Adrenal gland (tissue), 12 donors: ENCODE measurements around the gene HSF4. TPM values are rescaled to one million over a fixed set of nuclear protein-coding genes. Genes with fewer than 3 reads are reported as not detected.

Experiments used
- DNase-seq, 7 donors: peaks; one replicate each; pipeline ENCODE4 v3.0.0-alpha.2; 2019 to 2020
- H3K27ac ChIP-seq, 5 donors: fragments of 200-600 bp; sonication (generic) in 4 of 5; 1 replicate in 3 of 5; 2 replicates in 2 of 5; pipeline versions ENCODE4 v1.5.1 to v1.8.0; 2016 to 2020; ENCODE audit warnings: mild to moderate bottlenecking in 1 of 5
- H3K27me3 ChIP-seq: fragments of 200-600 bp; 2 replicates; pipeline ENCODE4 v1.8.0; 2021
- H3K36me3 ChIP-seq, 2 donors: fragments of 200-600 bp; replicated peaks in 1 of 2; 1 replicate in 1 of 2; 2 replicates in 1 of 2; pipeline versions ENCODE4 v1.5.1 to v1.8.0; 2018 to 2022
- H3K4me1 ChIP-seq, 2 donors: fragments of 200-600 bp; replicated peaks in 1 of 2; 1 replicate in 1 of 2; 2 replicates in 1 of 2; pipeline versions ENCODE4 v1.5.1 to v1.8.0; 2018 to 2021
- H3K4me3 ChIP-seq, 4 donors: fragments of 200-600 bp; sonication (generic) in 3 of 4; one replicate each; pipeline ENCODE4 v1.5.1; 2016 to 2018
- H3K9me3 ChIP-seq, 3 donors: fragments of 200-600 bp; sonication (generic) in 1 of 3; replicated peaks in 1 of 3; 1 replicate in 2 of 3; 2 replicates in 1 of 3; pipeline versions ENCODE4 v1.5.1 to v1.8.0; 2016 to 2021
- POLR2A ChIP-seq, 2 donors: fragments of 450-650 bp; IDR thresholded peaks; one replicate each; pipeline ENCODE4 v1.6.1; 2017; ENCODE audit warnings: antibody characterized with exemption in 2 of 2, mild to moderate bottlenecking in 2 of 2, moderate library complexity in 1 of 2
- WGBS, 4 donors: extraction: QIAGEN DNeasy Blood & Tissue Kit in 2 of 4; methylation state at CpG; one replicate each; pipeline versions ENCODE4 v1.1.5 to v1.1.7; 2013 to 2017; 5-methylcytosine and 5-hydroxymethylcytosine counted together
- intact Hi-C, 2 donors: fragments of 100-400 bp; cut with DNase I; formaldehyde crosslinking; loops; one replicate each; pipeline versions ENCODE4 v1.14.1 to v1.15.0; 2022 to 2023
- polyA plus RNA-seq, 3 donors: library from polyadenylated mRNA; stranded (reverse); fragments of 200-250 nt in 2 of 3; fragments of 350-450 nt in 1 of 3; fragmentation: Illumina TruSeq in 1 of 3; extraction: RNeasy Lipid Tissue Mini Kit (QIAGEN cat#74804) in 1 of 3; gene quantifications; one replicate each; pipeline ENCODE4 v1.2.3, GENCODE V29; 2013 to 2014
- total RNA-seq, 9 donors: library from RNA; depleted of rRNA in 4 of 9; stranded (reverse); fragments of >200 nt in 4 of 9; fragments of 120-200 nt in 1 of 9; fragmentation: NEBNext Ultra II Directional in 1 of 9; extraction: Animal tissue kit (Norgen Biotek cat#: 25700) in 1 of 9; gene quantifications; one replicate each; pipeline versions ENCODE4 v1.1.0 to v1.2.4, GENCODE V29; 2013 to 2023
- TF ChIP-seq, protein P1 (sequence below), 6 experiments: fragments of 450-650 bp in 4 of 6; fragments of 200-600 bp in 2 of 6; sonication (generic) in 1 of 6; IDR thresholded peaks; 1 replicate in 5 of 6; 2 replicates in 1 of 6; pipeline versions ENCODE4 v1.5.1 to v1.8.0; 2016 to 2021; ENCODE audit warnings: antibody characterized with exemption in 6 of 6, mild to moderate bottlenecking in 2 of 6, moderate library complexity in 1 of 6
- donor health status: healthy with polysubstance abuse.
- donor health status: Bipolar disorder and iron deficiency.
- donor health status: DM: yes; HTN: yes; CAD: no.
- donor health status: DM: no; HTN: no; CAD: no.
- donor health status: DM: no; HTN: no; CAD: no.
- donor health status: DM: yes; HTN: yes; CAD: no.

HSF4 gene
- total and polyA plus RNA-seq, 12 donors = 5.9 to 700 (median 49.4) TPM

GRCh38 chr16:67191411-67191994 is 27.0 kb downstream of the HSF4 start:
- Histone ChIP-seq H3K36me3 (peaks cover 0 to 31% of the 10 kb centered on the region in 2 donors), H3K27ac (peak overlapping the region in 1 of 5 donors; percentile 75), H3K4me3 (peak overlapping the region in 1 of 4 donors; percentile 98), H3K27me3 (no peaks in the 10 kb centered on the region), H3K4me1 (peaks cover 11 to 29% of the 10 kb centered on the region in 2 donors), H3K9me3 (no peaks in the 10 kb centered on the region)
- intact Hi-C loops = no loop called here
- WGBS, 4 donors = 21 to 24% (median 22%) methylated on average over 8 to 9 of the region's 9 CpGs
- DNase-seq = no peak
- TF ChIP-seq, protein P1, sequence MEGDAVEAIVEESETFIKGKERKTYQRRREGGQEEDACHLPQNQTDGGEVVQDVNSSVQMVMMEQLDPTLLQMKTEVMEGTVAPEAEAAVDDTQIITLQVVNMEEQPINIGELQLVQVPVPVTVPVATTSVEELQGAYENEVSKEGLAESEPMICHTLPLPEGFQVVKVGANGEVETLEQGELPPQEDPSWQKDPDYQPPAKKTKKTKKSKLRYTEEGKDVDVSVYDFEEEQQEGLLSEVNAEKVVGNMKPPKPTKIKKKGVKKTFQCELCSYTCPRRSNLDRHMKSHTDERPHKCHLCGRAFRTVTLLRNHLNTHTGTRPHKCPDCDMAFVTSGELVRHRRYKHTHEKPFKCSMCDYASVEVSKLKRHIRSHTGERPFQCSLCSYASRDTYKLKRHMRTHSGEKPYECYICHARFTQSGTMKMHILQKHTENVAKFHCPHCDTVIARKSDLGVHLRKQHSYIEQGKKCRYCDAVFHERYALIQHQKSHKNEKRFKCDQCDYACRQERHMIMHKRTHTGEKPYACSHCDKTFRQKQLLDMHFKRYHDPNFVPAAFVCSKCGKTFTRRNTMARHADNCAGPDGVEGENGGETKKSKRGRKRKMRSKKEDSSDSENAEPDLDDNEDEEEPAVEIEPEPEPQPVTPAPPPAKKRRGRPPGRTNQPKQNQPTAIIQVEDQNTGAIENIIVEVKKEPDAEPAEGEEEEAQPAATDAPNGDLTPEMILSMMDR (IDR thresholded peaks at IDR 0.05) = no peak
- no peak for TF ChIP-seq POLR2A (IDR thresholded peaks at IDR 0.05)

GRCh38 chr16:67191995-67192681 is 27.6 kb downstream of the HSF4 start, which contains the start of gene E2F4:
TSS of gene E2F4 (plus strand) at chr16:67192155. CDS start at chr16:67192228, 73 bp downstream.
- peak; percentile 41 to 73 for TF ChIP-seq POLR2A (IDR thresholded peaks at IDR 0.05)
- TF ChIP-seq, protein P1 (IDR thresholded peaks at IDR 0.05) = peak in 1 of 6 experiments; percentile 8
- intact Hi-C loops = no loop called here
- no peaks in the 10 kb centered on the region for H3K9me3 ChIP-seq
- H3K4me1 ChIP-seq = peaks cover 11 to 29% of the 10 kb centered on the region in 2 donors
- WGBS, 4 donors = 0 to 1% (median 0%) methylated on average over 7 to 54 of the region's 54 CpGs
- H3K27me3 ChIP-seq = no peaks in the 10 kb centered on the region
- H3K4me3 ChIP-seq = peak within 1 kb of the TSS; percentile 31 to 98 (median 89)
- peak within 1 kb of the TSS in 4 of 5 donors; percentile 7 to 87 (median 68) for H3K27ac ChIP-seq
- H3K36me3 ChIP-seq = peaks cover 0 to 38% of the 10 kb centered on the region in 2 donors
- DNase-seq = peak; percentile 88 to 96 (median 92)

- Histone ChIP-seq H3K4me1 (peaks cover 11 to 29% of the 10 kb centered on the region in 2 donors), H3K9me3 (no peaks in the 10 kb centered on the region), H3K27me3 (no peaks in the 10 kb centered on the region), H3K36me3 (peaks cover 0 to 45% of the 10 kb centered on the region in 2 donors), H3K4me3 (peak overlapping the region; percentile 31 to 98 (median 89)), H3K27ac (peak overlapping the region in 3 of 5 donors; percentile 60 to 87 (median 75))
- 16 to 57% (median 25%) methylated on average over 1 to 17 of the region's 17 CpGs for WGBS, 4 donors
- TF ChIP-seq, protein P1 (IDR thresholded peaks at IDR 0.05) = no peak
- TF ChIP-seq POLR2A (IDR thresholded peaks at IDR 0.05) = no peak
- intact Hi-C loops = no loop called here
- DNase-seq = no peak
Measured at GRCh38 chr16:67192781-67193361, 28.3 kb downstream of the HSF4 start.

- H3K36me3 ChIP-seq = peaks cover 0 to 47% of the 10 kb centered on the region in 2 donors
- H3K9me3 ChIP-seq = no peaks in the 10 kb centered on the region
- no peak for DNase-seq
- H3K4me1 ChIP-seq = peaks cover 11 to 29% of the 10 kb centered on the region in 2 donors
- no peaks in the 10 kb centered on the region for H3K27me3 ChIP-seq
- no peak for TF ChIP-seq POLR2A (IDR thresholded peaks at IDR 0.05)
- TF ChIP-seq, protein P1 (IDR thresholded peaks at IDR 0.05) = no peak
- peak overlapping the region in 1 of 5 donors; percentile 87 for H3K27ac ChIP-seq
- peak overlapping the region in 1 of 4 donors; percentile 98 for H3K4me3 ChIP-seq
- intact Hi-C loops = no loop called here
Measured at GRCh38 chr16:67193536-67193935, 29.0 kb downstream of the HSF4 start.
